ENCODE results near the gene IGFLR1. TPM values are rescaled to one million over a fixed set of nuclear protein-coding genes. Genes with fewer than 3 reads are reported as not detected.
A peak's percentile ranks its signal among the peaks of the same experiment; 100 is the strongest.

Gene IGFLR1
- total RNA-seq, 1 donor = 0.72 TPM

- H3K4me3 ChIP-seq (ENCODE audit: insufficient read depth, low read length) = peak overlapping the region; percentile 79
- H4K20me1 ChIP-seq (ENCODE audit: insufficient read depth, low read length) = no peaks in the 10 kb centered on the region
- peak overlapping the region; percentile 90 for H3K4me2 ChIP-seq (ENCODE audit: insufficient read depth, low read length)
- H3K79me2 ChIP-seq (ENCODE audit: insufficient read depth, low read length) = peaks cover 2% of the 10 kb centered on the region
- DNase-seq (ENCODE audit: insufficient read length, low spot score, missing footprints) = peak; percentile 84
- H3K27ac ChIP-seq (ENCODE audit: low read depth, low read length) = no peak overlapping the region
- H3K9me3 ChIP-seq (ENCODE audit: low read depth, low read length) = no peaks in the 10 kb centered on the region
- TF ChIP-seq CTCF (IDR thresholded peaks at IDR 0.05; ENCODE audit: extremely low read depth, low read depth, low read length) = no peak
- H2AFZ ChIP-seq (ENCODE audit: low read length) = peak overlapping the region; percentile 56
- H3K27me3 ChIP-seq (ENCODE audit: insufficient read depth, low read length) = no peaks in the 10 kb centered on the region
- H3K36me3 ChIP-seq (ENCODE audit: insufficient read depth, low read length) = no peaks in the 10 kb centered on the region
- H3K4me1 ChIP-seq (ENCODE audit: insufficient read depth, low read length) = peaks cover 7% of the 10 kb centered on the region
These were observed 34.0 kb upstream of the IGFLR1 start for GRCh38 chr19:35776102-35776788.

GRCh38 chr19:35775298-35776101 lies 33.2 kb upstream of the IGFLR1 start, which contains the start of gene ARHGAP33:
Gene ARHGAP33 (plus strand): TSS chr19:35775564. CDS start chr19:35775659, 95 bp downstream.
- Histone ChIP-seq H3K4me1 (ENCODE audit: insufficient read depth, low read length) (peaks cover 7% of the 10 kb centered on the region), H4K20me1 (ENCODE audit: insufficient read depth, low read length) (no peaks in the 10 kb centered on the region), H3K27me3 (ENCODE audit: insufficient read depth, low read length) (no peaks in the 10 kb centered on the region), H3K27ac (ENCODE audit: low read depth, low read length) (no peak within 1 kb of the TSS), H3K79me2 (ENCODE audit: insufficient read depth, low read length) (peaks cover 2% of the 10 kb centered on the region), H3K4me3 (ENCODE audit: insufficient read depth, low read length) (peak within 1 kb of the TSS; percentile 79), H3K4me2 (ENCODE audit: insufficient read depth, low read length) (peak within 1 kb of the TSS; percentile 90), H3K9me3 (ENCODE audit: low read depth, low read length) (no peaks in the 10 kb centered on the region), H2AFZ (ENCODE audit: low read length) (peak within 1 kb of the TSS; percentile 74), H3K36me3 (ENCODE audit: insufficient read depth, low read length) (no peaks in the 10 kb centered on the region)
- TF ChIP-seq CTCF (IDR thresholded peaks at IDR 0.05; ENCODE audit: extremely low read depth, low read depth, low read length) = no peak
- DNase-seq (ENCODE audit: insufficient read length, low spot score, missing footprints) = peak; percentile 100

- TF ChIP-seq CTCF (IDR thresholded peaks at IDR 0.05; ENCODE audit: extremely low read depth, low read depth, low read length) = no peak
- no peaks in the 10 kb centered on the region for H3K27me3 ChIP-seq (ENCODE audit: insufficient read depth, low read length)
- H3K36me3 ChIP-seq (ENCODE audit: insufficient read depth, low read length) = no peaks in the 10 kb centered on the region
- peak overlapping the region; percentile 79 for H3K4me3 ChIP-seq (ENCODE audit: insufficient read depth, low read length)
- peaks cover 7% of the 10 kb centered on the region for H3K4me1 ChIP-seq (ENCODE audit: insufficient read depth, low read length)
- no peaks in the 10 kb centered on the region for H4K20me1 ChIP-seq (ENCODE audit: insufficient read depth, low read length)
- no peaks in the 10 kb centered on the region for H3K9me3 ChIP-seq (ENCODE audit: low read depth, low read length)
- peak overlapping the region; percentile 90 for H3K4me2 ChIP-seq (ENCODE audit: insufficient read depth, low read length)
- no peak for DNase-seq (ENCODE audit: insufficient read length, low spot score, missing footprints)
- peak overlapping the region; percentile 66 for H2AFZ ChIP-seq (ENCODE audit: low read length)
- peaks cover 2% of the 10 kb centered on the region for H3K79me2 ChIP-seq (ENCODE audit: insufficient read depth, low read length)
- H3K27ac ChIP-seq (ENCODE audit: low read depth, low read length) = no peak overlapping the region
These were observed 32.7 kb upstream of the IGFLR1 start for GRCh38 chr19:35775046-35775297.
